ENCODE data around the gene COL23A1. TPM values are rescaled to one million over a fixed set of nuclear protein-coding genes. Genes with fewer than 3 reads are reported as not detected.

The COL23A1 gene
- total RNA-seq, 4 donors from 2014 or later: 0.44 to 0.65 (median 0.57) TPM; not detected in 1

DNA sequence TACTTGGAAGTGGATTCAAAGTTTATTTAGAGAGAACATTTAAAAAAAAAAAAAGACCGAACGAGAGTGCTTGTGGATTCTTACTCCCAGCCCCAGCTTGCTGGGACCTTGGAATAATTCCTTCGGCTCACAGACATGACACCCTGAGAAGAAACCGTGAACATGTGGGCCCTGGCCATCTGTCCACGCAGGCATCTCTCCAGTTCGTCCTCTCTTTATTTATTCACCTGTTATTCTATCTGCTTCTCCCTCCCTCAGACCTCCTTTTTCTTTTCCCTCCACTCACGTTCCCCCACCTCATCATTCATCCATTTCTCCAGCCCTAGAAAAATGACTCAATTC is 263.8 kb downstream of the COL23A1 start:
- TF ChIP-seq, protein P1, sequence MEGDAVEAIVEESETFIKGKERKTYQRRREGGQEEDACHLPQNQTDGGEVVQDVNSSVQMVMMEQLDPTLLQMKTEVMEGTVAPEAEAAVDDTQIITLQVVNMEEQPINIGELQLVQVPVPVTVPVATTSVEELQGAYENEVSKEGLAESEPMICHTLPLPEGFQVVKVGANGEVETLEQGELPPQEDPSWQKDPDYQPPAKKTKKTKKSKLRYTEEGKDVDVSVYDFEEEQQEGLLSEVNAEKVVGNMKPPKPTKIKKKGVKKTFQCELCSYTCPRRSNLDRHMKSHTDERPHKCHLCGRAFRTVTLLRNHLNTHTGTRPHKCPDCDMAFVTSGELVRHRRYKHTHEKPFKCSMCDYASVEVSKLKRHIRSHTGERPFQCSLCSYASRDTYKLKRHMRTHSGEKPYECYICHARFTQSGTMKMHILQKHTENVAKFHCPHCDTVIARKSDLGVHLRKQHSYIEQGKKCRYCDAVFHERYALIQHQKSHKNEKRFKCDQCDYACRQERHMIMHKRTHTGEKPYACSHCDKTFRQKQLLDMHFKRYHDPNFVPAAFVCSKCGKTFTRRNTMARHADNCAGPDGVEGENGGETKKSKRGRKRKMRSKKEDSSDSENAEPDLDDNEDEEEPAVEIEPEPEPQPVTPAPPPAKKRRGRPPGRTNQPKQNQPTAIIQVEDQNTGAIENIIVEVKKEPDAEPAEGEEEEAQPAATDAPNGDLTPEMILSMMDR (IDR thresholded peaks at IDR 0.05; ENCODE audit: low read depth): no peak

DNA sequence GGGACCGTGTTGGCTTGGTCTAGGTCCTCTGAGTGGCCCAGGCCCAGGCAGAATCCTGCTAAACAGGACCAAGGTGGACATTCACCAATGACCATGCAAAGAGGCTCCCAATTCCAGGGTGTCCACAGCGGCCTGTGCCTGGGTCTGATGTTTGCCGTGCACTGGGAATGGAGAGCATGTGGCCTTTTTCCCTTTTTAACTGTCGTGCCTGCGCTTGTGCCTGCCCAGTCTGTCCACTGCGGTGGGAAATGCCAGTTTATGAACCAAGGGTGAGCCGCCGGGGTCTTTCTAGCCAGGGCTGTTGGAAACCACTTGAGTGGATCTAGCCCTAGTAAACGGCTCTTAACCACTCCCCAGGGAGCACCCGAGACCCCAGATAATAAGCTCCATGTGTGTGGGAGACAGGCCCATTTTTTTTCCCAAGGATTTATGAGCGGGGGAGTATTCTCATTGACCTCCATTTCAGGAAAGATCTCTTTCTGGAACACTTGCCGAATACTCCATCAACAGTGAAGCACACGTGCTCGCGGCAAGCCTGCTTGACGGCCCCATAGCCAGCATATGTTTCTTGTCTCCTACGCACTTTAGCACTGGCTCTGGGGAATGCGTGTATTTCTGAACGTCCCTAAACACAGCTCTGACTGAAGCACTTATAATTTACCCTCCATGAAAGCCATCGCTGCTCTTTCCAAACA is 264.4 kb downstream of the COL23A1 start:
- TF ChIP-seq, protein P1 (IDR thresholded peaks at IDR 0.05; ENCODE audit: low read depth): no peak

DNA sequence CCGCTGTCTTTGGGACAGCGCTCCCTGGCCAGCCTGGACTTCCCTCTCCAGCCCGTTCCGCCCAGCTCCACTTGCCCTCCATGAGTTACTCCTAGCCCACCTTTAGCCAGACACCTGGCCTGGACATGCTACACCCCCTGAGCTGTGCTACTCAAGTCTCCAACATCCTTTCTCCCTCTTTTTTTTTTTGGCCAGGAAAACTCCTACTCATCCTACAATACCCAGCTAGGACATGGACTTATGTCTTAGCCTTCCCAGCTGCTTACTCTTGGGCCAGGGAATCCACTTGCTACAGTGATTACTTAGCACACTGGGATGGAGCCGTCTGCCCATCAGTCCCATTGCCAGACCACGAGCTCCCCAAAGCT is 264.9 kb downstream of the COL23A1 start:
- TF ChIP-seq, protein P1 (IDR thresholded peaks at IDR 0.05; ENCODE audit: low read depth): no peak

DNA sequence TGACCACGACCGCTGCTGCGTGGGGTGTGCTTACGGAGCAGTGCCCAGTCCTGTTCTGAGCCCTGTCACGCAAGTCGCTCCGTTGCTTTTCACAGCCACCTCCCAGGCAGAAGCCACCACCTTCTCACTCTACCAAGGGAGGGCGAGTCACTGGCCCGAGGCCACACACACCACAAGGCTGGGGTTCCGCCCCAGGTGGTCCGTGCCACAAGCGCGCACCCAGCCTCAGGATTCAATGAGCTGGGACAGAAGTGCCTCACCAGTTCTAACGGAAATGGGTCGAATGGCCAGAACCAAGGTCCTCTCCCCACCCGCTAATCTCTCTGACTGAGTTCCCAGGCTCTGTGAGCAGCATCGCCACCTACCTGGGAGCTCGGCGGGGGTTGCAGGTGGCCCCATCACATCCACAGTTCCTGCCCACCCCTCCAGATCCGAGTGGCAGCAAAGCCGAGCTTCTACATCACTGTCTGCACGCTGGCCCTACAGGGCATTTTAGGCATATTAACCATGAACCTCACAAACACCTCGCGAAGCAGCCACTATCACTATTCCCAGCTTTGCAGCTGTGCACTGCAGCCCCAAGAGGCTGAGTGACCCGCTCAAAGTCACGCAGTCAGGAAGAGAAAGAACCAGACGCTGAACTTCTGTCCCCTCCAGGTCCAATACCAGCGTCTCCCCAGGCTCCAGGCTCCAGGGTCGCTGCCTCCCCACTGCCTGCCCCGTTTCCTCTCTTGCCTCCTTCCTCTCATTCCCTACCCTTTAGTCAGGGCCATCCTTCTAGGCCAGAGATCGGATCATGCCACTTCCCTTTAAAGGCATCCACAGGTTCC is 265.5 kb downstream of the COL23A1 start:
- TF ChIP-seq, protein P1 (IDR thresholded peaks at IDR 0.05; ENCODE audit: low read depth): no peak

DNA sequence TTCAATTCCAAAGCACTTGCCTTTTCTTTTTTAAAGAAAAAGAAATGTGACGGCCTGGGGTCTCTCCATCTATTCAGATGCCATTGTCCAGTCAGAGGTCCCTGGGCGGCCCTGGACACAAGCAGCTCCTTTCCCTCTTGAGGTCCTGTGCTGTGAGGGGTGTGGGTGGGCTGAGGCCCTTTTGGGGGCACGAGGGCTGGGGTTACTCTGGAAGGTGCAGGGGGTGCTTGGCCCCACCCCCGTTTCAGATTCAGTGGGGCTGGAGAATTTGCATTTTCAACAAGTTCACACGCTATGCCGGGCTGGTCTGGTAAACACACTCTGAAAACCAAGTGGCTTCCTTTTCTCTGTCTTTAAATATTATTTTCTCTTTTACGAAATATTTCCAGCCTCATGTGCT is 266.2 kb downstream of the COL23A1 start:
- TF ChIP-seq, protein P1 (IDR thresholded peaks at IDR 0.05; ENCODE audit: low read depth): no peak

DNA sequence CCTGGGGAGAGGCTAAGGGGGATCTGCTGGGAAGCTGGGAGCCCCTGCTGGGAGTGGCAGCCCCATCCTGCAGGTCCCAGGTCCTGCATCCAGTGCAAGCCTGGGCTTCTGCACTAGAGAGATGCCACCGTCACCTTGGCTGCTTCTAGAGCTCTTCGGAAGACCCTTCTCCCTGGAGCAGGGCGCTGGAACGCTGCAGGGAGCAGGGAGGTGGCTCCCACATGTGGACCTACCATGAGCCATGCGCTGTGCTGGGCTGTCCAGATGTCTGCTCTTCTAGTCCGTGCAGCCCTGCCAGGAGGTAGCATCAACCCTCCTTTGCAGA is 266.7 kb downstream of the COL23A1 start:
- TF ChIP-seq, protein P1 (IDR thresholded peaks at IDR 0.05; ENCODE audit: low read depth): no peak

DNA sequence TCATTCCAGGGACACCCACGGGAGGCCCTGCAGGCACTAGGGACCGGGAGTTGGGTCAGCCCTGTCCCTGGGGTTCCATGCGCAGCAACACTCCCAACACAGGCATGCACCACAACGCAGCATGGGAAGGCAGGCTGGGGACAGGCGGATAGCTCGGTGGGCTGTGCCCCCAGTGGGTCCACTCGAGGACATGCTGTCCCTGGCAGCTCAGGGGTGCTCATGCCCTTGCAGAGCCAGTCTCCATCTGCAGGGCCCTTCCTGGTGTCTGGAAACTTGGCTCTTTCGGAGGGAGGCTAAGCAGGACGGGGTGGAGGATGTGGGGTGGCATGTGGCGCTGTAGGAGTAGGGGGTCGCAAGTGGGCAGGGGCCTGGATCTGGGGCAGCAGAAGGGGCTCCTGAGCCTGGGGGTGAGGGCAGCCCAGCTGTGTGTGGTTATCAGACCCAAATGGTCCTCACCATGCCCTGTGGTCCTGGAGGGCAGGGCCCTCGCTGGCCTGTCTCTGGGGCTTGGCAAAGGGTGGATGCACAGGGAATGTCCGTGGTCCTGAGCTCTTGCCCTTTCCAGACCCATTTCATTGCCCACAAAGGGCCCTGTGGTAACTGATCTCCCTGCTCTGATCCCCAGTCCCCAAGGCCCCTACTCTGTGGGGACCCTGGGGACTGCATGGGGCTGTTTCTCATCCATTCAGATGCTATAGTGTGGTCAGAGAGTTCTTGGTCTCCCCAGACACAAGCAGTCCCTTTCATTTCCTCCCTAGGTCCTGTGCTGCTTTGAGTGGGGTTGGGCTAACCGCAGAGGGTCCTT is 267.3 kb downstream of the COL23A1 start:
- TF ChIP-seq, protein P1 (IDR thresholded peaks at IDR 0.05; ENCODE audit: low read depth): no peak
